ENCODE measurements around the gene CNTLN. TPM values are rescaled to one million over a fixed set of nuclear protein-coding genes. Genes with fewer than 3 reads are reported as not detected.

Gene CNTLN
- total RNA-seq, 1 experiment from 2014 or later, result 15.0 TPM

GRCh38 chr9:17520268-17521064 lies 385.6 kb downstream of the CNTLN start:
- Histone ChIP-seq H3K4me1 (ENCODE audit: insufficient read depth, low read length) (no peaks in the 10 kb centered on the region; the same call in 1 of the 2 replicates), H3K56ac (ENCODE audit: insufficient read length, low read depth, low read length) (no peak overlapping the region), H3K23ac (ENCODE audit: insufficient read length, low read depth, low read length) (no peak overlapping the region), H2BK20ac (ENCODE audit: low read depth, low read length, poor library complexity, severe bottlenecking) (no peak overlapping the region), H3K18ac (ENCODE audit: insufficient read length, low read depth, low read length) (no peak overlapping the region), H3K4me2 (ENCODE audit: insufficient read depth, insufficient read length, low read length) (no peak overlapping the region), H3K4ac (ENCODE audit: low read depth, low read length) (no peak overlapping the region), H4K20me1 (ENCODE audit: control insufficient read depth, insufficient read depth, insufficient read length) (no peaks in the 10 kb centered on the region), H2BK120ac (ENCODE audit: low read depth, low read length, poor library complexity, severe bottlenecking) (no peak overlapping the region), H3K9me3 (ENCODE audit: control insufficient read depth, low read depth, low read length) (no peaks in the 10 kb centered on the region), H2AFZ (ENCODE audit: low read length) (no peak overlapping the region), H3K23me2 (ENCODE audit: insufficient read length, low read depth, low read length, poor library complexity, severe bottlenecking) (no peaks in the 10 kb centered on the region), H3K27ac (ENCODE audit: insufficient read length, low read depth, low read length) (no peak overlapping the region), H2BK5ac (ENCODE audit: insufficient read length, low read length) (no peak overlapping the region), H3K27me3 (ENCODE audit: insufficient read depth, low read length) (no peaks in the 10 kb centered on the region), H3K79me2 (ENCODE audit: insufficient read depth, low read length) (no peaks in the 10 kb centered on the region), H4K5ac (ENCODE audit: insufficient read length, low read depth, low read length) (no peak overlapping the region), H2BK12ac (ENCODE audit: insufficient read length, low read depth, low read length) (no peak overlapping the region), H3K79me1 (ENCODE audit: insufficient read depth, low read depth, low read length, poor library complexity, severe bottlenecking) (no peaks in the 10 kb centered on the region), H4K8ac (replicated peaks; ENCODE audit: insufficient read length, low read depth, low read length) (no peak overlapping the region), H3T11ph (ENCODE audit: low read length) (no peak overlapping the region), H3K9ac (ENCODE audit: extremely low read depth, insufficient read length, low read length) (no peak overlapping the region), H2BK15ac (ENCODE audit: low read depth, low read length) (no peak overlapping the region), H3K14ac (ENCODE audit: insufficient read depth, low read length) (no peak overlapping the region), H4K91ac (ENCODE audit: insufficient read length, low read depth, low read length) (no peak overlapping the region), H2AK5ac (ENCODE audit: insufficient read length, low read length) (no peak overlapping the region)
- Mint-ChIP-seq H3K27me3 (ENCODE audit: low read depth) (no peaks in the 10 kb centered on the region), H3K4me3 (no peak overlapping the region), H3K9me3 (no peaks in the 10 kb centered on the region), H3K27ac (peak overlapping the region in 2 of 3 experiments; percentile 52 to 81; a peak in 2 of 7 replicates), H3K4me1 (peaks cover 16 to 21% of the 10 kb centered on the region in 2 experiments), H3K36me3 (ENCODE audit: insufficient read depth in 1 of 3, low read depth in 3 of 3) (no peaks in the 10 kb centered on the region)
- peak; percentile 32 for DNase-seq
- peak; percentile 38 for TF ChIP-seq CTCF (conservative IDR thresholded peaks at IDR 0.05)
- WGBS (ENCODE audit: extremely low coverage, insufficient read length, low lambda C conversion rate), result no CpG with 5 or more reads among the region's 5 CpGs
